GM18907 (cell line): ENCODE measurements around the gene ADAM30.

Experiments
- ATAC-seq: cut with Tn5 transposase; IDR thresholded peaks from one replicate; pipeline ENCODE4 v1.9.1; 2021; ENCODE audit warnings: mild to moderate bottlenecking, moderate library complexity; ENCODE audit not compliant: unreplicated experiment

The ADAM30 gene

DNA sequence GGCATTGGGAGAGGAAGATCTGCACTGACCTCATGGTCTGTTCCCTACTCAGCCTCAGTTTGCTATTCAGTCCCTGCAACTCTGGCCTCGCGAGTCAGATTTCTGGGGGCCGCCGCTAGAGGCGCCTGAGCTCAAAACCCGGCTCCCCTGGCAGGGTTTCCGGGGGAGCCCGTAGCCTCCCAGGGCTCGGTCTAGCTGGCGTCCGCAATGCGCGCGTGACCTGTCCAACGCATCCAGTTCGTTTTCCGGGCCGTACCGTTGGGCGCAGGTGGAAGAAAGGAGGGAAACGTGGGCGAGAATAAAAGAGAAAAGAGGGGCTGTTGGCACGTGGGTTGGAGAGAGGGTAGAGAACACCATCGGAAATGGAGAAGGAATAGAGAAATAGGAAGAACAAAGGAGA lies at the start of gene ADAM30:
Gene ADAM30, minus strand, starts transcription at position 213 of the 400 bp plus-strand sequence. Its CDS starts 179 bp downstream, at position 34.
- ATAC-seq: no peak

DNA sequence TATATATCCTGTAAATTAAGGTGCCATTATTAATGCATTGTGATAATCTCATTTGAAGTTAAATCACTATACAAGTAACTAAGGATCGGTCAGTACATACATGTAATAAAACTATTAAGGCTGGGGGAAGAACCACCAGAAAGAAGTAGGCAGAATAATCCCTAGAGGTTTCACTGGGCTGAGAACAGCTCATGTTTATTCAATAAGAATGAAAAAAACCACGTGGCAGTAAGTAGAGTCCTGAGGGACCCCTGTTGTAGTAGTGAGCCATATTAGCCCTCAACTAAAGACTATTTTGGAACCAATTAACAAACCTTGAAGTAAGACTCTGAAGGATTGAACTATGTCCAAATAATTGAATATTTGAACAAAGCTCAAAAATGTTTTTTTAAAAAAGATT lies 46.9 kb upstream of the ADAM30 start:
- no peak for ATAC-seq

DNA sequence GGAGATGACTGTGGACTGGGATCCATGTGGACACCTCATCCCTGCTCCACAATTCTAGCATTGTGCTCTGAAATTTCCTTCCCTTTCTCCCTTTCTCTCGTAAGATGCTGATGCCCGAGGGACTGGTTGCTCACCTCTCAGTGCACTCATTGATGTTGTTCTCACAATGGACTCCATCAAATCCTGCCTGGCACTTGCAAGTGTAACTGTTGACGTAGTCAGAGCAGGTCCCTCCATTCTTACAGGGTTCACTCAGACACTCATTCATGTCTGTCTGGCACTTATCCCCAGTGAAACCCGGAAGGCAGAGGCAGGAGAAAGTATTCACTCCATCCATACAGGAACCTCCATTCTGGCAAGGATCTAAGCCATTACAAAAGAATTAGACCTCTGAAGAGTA lies 45.1 kb upstream of the ADAM30 start:
- no peak for ATAC-seq

DNA sequence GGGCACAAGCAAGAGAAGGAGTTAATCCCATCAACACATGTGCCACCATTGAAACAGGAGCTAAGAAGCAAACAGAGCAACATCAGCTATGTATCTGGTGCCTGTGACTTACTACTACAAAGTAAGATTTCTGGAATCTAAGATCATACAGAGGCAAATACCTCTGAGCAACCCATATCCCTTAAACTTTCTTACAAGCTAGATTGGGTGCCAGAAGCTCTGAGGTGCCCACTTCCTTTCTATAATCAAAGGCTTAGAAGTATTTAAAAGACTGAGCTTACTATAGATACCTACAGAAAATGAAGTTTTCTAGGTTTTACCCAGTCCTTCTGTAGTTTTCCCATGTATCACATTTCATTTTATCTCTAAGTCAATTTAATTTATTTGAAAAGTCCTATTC lies 44.4 kb upstream of the ADAM30 start:
- ATAC-seq: no peak

DNA sequence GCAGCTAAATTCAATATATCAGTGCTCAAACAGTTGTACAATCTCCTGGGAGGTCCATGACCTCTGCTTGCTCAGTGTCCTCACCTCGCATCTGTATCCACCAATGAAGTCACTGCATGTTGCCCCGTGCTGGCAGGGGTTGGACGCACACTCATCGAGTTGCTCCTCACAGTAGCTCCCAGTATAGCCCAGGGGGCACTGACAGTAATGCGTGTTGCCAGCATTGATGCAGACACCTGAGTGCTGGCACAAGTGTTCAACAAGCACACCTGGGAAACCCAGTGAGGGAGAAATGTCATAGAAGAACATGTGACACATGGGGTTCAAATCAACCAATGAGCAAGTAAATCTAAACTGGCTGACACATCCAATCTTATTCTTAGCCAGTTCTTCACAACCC lies 40.9 kb upstream of the ADAM30 start:
- no peak for ATAC-seq

DNA sequence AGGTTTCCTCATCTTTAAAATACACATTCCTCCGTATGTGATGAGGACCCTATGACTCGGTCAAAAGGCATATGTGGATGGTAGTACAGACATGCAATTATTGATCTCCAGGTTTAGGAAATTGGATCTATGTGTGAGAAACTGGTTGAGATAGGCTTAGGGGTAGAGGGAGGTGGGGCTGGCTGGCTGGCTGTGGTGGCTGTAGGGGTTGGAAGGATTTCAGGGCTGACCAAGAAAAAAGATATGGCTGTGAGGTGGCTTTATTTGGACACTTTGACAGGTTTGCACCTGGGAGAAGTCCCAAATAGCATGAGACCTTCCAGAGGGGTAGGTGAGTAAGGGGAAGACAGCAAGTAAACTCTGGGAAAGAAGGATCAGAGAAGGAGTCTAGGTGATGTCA lies 39.6 kb upstream of the ADAM30 start:
- no peak for ATAC-seq

DNA sequence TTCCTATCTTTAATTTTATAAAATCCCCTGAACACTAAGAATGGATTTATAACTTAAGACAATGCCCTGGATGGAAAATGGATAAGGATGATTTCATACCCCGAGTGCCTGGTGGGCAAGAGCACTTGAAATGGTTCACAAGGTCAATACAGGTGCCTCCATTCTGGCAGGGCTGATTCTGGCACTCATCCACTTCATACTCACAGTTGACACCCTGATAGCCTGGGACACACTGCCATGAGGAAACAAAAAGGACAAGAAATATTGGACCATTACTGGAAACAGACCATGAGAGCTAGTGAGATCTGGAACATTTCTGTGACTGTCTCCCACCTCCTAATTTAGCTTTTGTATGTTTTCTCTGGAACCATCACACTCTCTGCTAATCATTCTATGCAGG lies 39.1 kb upstream of the ADAM30 start:
- no peak for ATAC-seq

DNA sequence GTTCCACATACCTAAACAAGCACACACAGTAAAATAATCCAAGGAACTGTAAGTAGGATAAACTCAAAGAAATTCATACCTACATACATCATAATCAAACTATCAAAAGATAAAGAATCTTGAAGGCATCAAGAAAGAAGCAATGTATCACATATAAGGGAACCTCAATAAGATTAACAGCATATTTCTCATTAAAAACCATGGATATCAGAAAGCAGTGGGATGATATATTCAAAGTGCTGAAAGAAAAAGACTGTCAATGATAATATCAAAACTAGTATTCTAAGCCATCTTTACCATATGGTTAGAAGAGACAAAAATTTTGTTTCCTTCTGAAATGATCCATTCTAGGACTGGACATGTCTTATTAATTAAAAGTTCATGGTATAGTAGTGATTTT lies 37.1 kb upstream of the ADAM30 start:
- no peak for ATAC-seq

DNA sequence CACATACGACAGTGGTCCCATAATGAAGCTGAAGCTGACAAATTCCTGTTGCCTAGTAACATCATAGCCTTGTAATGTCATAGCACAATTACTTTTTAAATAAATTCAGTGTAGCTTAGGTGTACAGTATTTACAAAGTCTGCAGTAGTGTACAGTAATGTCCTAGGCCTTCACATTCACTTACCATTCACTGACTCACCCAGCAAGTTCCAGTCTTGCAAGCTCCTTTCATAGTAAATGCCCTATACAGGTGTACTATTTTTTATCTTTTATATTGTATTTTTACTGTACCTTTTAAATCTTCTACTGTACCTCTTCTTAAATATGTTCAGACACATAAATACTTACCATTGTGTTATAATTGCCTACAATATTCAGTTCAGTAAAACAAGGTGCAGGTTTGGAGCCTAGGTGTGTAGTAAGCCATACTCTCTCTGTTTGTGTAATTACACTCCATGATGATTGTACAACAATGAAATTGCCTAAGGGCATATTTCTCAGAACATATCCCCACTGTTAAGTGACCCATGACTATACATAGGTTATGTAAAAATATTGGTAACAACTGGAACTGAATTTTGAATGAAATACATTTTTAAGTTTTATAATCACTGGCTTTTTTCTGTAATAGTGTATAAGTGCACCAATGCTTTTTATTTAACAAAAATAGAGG lies 33.5 kb upstream of the ADAM30 start:
- ATAC-seq: no peak

DNA sequence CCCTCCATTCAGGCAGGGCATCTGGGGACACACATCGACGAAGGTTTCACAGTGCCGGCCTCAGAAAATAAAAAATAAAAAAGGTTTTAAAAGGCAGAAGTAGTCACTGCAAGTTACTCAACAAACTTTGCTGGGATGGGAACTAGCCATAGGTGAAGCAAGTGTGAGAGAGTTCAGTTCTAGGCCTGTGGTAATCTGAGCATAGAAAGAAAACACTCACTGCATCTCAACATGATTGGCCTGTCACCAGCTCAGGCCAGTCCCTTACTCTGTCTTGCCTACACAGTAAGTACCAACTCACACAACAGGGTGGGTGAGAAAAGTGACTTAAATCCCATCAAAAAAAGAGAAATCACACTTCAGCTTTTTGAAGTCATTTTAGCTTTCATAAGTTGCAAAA lies 30.2 kb upstream of the ADAM30 start:
- no peak for ATAC-seq

DNA sequence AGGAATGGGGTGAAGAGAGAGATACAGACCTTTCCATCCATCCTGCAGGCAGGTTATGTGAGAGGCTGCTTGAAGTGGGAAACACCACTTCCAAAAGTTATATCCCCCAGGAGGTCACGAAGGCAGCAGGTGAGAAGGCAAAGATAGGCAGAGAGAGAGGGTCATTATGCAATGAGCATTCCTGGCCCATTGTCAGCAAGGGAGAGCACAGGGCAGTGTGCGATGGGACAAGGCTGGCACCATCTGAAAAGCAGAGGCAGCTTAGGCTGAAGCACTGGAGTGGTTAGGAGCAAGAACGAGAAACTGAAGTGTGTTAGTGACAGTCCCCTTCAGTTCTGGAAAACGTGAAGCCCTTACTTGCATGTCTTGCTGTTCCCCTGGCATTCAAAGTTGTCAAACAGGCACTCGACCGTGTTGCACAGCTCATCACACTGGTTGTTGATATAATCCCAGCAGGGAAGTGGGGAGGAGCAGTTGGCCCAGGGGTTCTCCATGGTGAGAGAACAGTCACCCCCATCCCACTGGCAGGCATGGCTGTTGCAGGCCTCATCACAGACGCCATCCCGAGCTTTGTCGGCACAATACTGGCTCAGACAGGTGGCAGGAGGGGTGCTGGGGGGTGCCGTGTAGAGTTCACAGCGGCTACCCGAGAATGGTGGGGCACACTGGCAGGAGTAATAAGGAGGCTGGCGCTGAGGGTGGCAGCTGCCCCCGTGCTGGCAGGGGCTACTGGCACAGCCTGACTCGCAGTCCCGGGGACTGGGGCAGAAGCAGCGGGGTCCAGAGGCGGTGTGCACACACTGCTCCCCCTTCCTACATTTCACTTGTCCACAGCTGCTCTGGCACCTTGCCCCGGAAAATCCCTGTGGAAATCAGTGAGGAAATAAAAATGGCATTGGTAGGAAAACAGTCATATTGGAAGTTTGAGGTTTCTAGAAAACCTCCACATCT lies 28.9 kb upstream of the ADAM30 start:
- no peak for ATAC-seq

DNA sequence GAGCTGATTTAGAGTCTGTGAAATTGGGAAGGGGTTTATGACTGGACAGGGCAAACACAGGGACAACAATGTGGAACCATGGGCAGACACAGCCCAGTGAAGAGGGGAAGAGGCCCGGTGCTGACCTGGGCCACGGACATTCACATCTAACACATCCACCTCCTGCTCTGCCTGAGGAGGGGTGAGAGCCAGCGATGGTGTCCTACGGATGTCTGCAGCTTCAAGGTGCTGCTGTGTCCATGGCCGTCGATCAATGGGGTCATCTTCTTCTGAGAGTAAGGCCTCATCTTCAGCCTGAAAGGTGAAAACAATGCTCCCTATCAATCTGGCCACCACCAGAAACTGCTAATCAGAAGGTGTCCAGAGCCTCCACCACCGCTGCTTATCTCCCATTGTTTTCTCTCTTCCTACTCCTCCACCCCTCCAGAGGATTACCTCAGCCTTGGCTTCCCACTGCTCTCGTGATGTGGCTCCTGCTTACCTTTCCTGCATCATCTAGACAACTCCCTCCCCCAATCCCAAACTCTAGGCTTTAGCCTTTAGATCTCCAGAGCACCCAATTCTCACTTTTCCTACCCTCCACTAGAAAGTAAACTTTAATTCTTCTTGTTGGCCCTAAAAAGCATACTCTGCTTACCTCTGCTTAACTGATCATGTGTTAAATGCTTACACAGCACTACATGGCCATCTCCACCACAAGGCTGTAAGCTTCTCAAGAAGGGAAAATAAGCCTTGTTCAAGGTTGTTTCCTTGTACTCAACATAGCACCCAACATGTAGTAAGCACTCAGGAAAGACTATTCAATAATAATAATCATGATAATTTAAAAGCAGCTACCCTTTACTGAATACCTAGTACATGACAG lies 24.0 kb upstream of the ADAM30 start:
- ATAC-seq: no peak

DNA sequence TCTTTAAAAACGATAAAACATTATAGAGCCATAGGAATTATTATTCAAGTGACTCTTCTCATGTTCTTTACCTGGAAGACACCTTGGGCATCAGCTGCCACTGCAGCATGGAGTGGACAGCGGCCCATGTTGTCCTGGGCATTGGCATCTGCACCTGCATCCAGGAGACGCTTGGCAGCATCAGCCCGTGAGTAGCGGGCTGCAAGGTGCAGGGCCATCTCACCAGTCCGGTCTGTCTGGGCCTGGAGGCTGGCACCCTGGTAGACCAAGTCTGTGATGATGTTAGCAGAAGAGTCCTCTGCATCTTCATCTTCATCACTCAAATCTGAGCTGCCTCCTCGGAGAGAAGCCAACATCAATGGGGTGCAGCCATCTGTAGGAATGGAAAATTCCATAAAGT lies 22.9 kb upstream of the ADAM30 start:
- ATAC-seq: no peak

DNA sequence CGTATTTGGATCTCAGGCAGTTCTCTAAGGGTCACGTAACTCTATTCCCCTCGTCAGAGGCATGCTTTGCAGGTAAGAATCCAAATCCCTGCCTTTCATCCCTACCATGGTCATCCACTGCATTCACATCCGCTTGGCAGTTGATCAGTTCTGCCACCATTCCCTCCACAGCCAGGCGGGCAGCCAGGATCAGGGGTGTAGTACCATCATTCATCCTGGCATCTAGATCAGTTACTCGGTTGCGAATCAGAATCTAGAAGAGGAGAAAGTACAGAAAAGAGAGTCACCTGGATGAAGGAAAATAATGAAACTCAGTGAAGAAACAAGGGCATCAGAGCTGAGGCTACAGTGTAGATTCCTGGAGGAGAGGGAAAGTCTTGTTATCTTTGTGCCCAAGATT lies 22.0 kb upstream of the ADAM30 start:
- no peak for ATAC-seq

DNA sequence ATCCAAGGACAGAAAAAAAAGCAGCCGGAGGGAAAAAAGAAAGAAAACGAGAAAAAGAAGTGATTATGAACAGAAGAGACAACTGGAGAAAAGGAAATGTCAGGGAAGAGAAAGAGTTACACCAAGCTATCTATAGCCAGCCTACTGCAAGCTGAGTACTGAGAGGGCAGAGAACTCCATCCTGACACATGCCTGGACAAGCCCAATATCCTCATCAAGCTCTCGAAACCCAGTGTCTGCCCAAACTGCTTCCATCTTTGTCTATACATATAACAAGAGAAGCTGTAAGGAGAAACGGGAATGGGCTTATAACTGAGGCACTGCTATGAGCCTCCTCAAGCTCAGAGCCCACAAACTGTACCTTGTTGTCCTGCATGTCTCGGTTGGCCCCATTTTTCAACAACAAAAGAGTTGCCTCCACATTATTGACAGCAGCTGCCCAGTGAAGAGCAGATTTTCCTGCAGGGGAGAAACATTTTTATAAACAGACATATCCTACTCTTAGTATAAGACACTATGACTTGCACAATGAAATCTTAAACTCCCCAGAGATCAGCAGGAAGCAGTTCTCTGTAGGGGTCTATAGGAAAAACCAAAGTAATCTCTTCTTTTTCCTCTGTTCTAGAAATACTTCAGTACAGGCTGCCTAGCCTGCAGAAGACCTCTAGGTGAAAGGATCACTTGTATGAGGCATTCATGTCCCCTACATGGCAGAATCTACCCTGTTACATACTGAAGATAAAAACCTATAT lies 21.2 kb upstream of the ADAM30 start:
- ATAC-seq: no peak

DNA sequence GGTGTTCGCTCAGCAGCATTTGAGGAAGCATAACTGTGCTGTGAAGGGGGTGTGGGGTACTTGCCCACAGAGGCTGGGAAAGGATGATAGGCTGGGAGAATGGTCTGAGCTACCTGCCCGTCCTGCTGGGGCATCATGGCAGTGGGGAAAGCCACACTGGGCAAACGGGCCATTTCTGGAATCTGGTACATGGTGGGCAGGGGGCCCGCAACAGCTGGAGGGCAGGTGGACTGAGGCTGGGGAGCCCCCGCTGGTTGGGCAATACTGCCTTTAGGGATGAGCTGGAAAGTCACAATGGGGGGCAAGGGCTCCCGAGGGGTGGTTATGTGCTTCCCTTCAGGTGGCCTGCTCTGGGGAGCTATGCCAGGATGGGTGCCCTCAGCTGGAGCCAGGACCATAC lies 19.2 kb upstream of the ADAM30 start:
- no peak for ATAC-seq

DNA sequence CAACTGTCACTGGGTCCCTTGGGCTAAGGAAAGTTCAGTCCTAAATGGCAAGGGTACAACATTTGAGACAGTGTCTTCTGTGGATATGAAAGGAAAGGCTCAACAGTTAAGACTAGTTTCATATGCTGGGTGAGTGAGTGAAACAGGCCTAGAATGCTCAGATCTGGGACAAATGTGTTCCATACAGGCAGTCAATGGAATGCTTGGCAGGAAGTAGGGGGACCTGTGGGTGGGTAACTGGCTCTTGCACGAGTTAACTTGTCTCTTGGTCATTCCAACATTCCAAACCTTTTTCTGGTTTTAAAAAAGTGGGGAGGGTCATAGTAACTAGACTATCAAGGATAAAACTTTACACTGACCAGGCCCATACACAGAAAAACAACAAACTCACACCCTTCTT lies 17.8 kb upstream of the ADAM30 start:
- ATAC-seq: no peak

DNA sequence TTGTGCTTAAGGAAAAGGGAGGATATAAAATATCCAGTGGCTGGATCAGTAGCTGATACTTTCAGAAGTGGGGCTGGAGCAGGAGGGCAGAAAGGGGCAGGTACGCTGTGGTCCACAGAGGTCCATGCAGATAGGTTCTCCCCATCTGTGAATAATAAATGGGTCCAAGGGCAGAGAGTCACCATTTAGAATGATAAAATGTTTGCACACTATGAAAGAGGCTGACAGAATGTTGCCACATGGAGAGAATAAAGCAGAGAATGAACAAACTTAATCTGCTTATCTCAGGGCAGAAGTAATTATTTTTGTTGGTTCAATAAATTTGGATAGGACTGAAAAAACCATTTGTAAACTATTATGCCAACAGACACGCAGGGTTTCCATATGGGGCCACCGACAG lies 16.6 kb upstream of the ADAM30 start:
- no peak for ATAC-seq

DNA sequence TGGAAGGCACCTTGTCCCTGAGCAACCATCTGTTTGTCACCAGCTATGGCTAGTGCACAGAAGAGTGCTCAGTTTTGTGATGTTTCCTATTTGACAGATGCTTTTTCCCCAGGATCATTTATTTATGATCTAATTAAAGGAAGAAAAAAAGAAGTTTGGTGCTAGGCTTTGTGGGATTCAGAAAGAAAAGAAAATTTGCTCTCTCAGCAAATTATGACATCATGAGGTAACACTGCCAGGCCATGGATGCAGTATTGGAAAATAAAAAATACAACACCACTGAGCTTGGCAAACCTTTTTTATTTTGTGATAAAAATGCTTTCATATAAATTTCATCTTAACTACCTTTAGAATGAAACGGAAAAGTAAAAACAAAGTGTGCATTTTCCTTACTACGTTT lies 15.5 kb upstream of the ADAM30 start:
- no peak for ATAC-seq

DNA sequence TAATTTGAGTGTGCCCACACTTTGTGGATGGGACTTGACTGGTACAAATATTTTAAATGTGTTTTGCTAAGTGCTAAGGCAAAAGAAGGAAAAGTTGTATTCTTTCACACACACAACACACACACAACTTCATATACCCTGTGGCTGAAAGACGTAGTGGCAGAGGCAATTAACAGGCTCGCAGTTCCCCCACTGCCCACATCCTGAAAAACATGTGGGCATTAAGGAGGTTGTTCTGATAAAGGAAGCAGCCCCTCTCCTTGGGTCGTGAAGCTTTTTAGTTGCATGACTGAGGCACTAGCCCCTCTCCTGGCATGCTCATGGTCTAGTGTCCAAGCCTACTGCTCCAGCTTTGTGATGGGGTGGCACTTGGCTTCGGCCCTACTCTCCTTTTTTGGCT lies 14.3 kb upstream of the ADAM30 start:
- ATAC-seq: no peak
